Mucosa of gallbladder (tissue), 1 donor: ENCODE data around the gene SEMA4B. TPM values are rescaled to one million over a fixed set of nuclear protein-coding genes. Genes with fewer than 3 reads are reported as not detected.
A peak's percentile ranks its signal among the peaks of the same experiment; 100 is the strongest.

ENCODE experiments used
- DNase-seq: peaks from one replicate; pipeline ENCODE4 v3.0.0-alpha.2; 2020; ENCODE audit warnings: low spot score
- total RNA-seq: library from RNA; stranded (reverse); gene quantifications from one replicate; pipeline ENCODE4 v1.2.1, GENCODE V29; 2021
- donor health status: DM: no; HTN: no; CAD: no.

SEMA4B gene
- total RNA-seq, 1 donor from 2014 or later: 79.7 TPM

DNA sequence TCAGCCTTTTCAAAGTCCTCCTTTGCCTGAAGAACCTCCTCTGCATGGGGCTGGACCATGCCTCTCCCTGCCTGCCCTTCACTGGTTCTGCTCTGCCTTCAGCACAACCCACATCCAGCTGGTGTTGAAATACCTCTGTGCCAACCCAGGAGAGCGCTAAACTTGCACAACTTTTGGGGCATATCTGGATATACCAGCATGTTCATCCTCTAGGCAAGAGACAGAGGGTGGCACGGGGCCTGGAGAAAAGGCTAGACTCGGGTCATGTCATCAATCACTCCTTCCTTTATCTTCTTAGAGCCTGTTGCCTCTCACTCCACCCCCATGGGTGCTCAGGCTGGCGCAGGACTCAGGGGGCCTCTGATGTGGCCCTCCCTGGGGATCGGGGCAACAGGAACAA is 4.8 kb downstream of the SEMA4B start:
- DNase-seq: no peak

DNA sequence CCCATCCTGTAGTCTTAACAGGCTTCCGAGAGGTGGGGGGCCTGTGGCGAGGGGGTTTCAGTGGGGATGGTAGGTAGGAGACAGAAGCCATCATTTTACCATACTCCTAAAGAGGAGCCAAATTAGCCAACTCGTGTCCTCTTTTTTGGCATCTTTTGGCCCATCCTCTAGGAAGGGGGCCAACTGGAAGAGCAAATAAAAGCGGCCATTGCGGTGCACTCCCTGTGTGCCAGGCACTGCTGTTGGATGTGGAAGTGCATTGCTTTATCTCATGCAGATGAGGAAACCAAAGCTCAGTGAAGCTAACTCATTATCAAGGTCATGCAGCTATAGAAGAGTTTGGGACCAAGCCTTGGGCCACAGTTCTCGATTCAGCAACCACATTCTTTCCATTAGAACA is 6.1 kb downstream of the SEMA4B start:
- no peak for DNase-seq

DNA sequence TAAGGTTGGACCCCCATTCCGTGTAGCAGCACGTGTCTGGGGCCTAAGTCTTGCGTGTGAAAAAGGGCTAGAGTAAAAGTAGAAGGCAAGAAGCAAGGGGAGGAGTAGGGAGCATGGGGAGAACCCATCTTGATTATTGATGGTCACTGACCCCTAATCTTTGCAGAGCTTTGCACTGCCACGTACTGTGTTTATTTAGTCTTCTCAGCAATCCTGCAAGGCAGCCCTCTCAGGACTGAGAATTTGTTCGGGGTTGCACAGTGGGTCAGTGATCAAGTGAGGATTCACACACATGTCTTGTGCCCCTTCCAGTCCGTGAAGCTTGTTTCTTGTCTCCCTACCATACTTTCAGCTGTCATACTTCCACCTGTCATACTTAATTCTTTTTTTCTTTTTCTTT is 7.2 kb downstream of the SEMA4B start:
- DNase-seq: no peak

DNA sequence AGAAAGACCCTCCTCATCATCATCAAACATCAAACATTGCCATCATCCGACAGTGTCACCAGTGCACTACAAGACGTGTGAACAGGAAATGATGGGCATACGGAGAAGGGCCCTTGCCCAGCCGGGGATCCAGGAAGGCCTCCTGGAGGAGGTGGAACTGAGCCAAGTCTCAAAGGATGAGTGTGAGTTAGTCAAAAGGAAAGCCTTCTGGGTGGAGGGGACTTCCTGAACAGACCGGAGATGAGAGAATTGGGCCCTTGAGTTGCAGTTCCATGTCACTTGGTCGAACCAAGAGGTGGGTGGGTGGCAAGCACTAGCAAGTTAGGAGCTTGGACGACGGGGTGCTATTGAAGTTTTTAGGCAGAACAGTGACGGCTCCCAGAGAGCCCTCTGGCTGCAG is 8.5 kb downstream of the SEMA4B start:
- no peak for DNase-seq

DNA sequence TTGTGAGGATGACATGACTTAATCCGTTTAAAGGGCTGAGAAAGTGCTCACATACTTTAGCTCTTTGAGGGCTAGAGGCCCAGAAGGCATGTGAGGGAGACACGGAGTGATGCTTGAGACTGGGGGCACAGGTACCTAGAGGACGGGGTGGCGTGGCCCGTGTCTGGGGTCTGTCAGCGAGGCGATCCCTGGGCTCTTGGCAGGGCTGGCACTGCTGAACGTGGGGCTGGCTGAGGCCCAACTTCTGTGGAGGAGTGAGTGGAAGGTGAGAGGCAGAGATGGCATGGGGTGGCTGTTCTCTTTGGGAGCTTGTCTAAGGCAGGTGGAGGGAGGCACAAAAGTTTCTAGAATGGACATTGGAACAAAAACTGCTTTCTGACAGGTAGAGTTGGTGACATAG is 9.5 kb downstream of the SEMA4B start:
- DNase-seq: no peak

DNA sequence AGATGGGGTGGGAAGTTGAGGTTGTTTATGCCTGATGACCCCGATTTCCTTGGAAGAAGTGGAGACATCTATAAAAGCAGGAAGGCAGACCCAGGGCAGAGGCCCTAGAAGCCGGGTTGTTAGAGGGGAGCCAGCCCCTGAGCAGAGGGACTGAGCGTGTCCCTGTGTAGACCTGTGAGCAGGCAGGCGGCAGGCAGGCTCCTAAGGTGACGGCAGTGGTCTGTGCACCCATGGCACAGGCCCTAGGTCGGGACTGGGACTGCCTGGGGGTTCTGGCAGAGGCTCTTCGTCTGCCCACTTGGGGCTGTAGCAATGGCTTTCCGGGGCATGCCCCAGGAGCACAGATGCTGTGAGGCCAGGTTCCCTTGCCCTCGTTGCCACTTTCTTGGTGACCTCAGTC is 9.9 kb downstream of the SEMA4B start:
- DNase-seq: no peak

DNA sequence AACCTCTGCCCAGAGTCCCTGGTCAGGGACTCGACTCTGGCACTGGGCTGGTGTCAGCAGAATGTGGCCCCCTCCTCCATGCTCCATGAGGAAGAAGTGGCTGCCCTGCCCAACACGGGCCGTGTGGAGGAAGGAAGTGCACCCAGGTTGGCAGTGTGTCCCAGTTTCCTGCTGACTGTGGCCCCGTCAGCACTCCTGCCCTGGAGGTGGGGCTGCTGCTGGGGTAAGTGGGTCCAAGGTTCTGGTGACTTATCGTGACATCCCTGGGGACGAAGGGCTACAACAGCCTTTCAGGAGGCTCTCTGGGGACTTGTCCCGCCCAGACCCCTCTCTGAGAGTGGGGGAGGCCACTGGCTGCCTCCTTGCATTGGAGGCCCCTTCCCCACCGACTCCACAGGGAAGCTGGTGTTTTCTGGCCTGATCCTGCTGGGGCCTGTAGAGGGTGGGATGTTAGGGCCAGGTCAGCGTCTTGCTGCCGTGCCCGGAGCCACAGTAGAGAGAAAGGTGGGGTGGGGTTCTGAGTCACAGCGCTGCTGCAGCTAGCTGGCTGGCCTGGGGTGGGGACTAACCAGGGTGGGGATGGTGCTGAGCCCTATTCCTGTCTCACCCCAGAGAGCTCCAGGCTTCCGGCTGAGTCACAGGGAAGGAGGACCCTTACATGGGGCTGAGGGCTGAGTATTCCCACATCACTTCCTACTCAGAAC is 10.5 kb downstream of the SEMA4B start:
- DNase-seq: peak; percentile 64

DNA sequence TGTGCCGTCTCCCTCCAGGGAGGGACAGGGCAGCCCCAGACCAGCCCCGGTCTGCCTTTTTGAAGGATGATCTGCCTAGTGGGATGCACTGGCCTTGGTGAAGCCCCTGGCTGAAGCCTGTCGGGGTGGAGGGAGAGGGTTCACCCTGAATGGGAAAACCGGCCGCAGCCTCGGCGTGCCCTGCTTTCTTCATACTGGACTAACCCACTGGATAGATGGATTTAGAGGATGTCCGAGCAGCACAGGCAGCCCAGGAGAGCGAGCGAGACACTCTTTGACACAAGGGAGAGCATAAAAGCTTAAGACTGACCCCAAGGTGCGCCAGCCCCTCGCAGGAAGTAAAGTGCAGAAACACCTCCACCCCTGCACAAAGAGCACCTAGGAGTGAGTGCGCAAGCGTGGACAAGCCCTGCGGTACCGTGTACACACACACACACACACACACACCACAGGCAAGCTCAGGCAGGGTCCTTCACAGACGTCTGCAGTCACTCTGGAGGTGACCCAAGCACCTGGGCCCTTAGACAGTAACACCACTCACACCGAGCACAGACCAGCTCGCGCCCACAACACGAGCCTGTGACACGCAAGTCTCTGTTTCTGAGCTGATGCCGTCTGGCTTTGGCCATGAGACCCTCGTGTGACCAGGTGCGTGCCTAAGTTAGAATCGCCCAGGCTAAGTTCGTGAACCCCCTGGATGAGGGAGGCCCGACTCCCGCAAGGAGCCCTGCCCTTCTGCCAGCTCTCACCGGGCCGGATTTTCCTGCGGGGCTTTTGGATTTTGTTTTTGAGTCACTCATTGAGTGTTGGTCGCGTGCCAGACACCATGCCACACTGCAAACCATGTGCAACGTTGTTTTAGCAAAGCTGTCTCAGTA is 11.3 kb downstream of the SEMA4B start:
- DNase-seq: no peak

DNA sequence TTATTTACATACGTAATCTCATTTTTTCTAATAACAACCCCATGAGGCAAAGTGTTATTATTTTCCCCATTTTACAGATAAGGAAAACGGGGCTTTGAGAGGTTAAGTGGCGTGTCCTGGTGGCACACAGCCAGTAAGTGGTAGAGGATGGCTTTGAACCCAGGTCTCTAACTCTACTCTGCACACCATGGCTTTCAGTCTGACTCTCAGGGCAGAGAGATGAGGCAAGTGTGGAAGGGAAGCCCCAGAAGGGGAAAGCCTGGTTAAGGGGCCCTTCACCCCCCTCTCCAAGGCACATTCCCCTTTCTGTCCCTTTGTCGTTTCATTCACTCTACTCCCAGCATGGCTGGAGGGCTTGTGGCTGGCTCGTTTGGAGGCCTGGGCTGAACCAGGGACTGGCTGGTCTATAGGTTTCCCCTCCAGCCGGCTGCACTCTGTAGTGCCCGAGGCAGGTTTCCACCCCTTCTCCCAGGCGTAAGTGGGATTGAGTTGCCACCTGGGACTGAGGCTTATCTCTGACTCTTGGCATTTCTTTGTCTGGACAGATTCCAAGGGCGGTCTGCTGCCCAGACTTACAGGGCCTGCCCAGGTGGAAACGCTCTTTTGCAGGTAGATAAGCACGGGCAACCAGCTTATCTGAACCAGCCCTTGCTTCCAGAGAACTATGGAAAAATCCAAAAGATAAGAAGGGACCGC is 12.1 kb downstream of the SEMA4B start:
- DNase-seq: peak; percentile 70

DNA sequence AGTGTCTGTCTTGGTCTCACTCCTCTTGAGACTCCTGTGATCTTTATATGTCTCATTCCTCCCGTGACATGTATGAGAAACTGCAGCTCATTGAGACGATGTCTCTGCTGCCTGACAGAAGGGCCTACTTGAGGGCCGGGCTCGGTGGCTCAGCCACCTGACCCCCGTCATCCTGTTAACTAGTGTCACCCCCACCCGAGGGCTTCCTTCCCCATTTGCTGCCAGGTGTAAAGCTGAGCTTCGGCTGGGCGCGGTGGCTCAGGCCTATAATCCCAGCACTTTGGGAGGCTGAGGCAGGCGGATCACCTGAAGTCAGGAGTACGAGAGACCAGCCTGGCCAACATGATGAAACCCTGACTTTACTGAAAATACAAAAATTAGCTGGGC is 12.7 kb downstream of the SEMA4B start:
- no peak for DNase-seq

DNA sequence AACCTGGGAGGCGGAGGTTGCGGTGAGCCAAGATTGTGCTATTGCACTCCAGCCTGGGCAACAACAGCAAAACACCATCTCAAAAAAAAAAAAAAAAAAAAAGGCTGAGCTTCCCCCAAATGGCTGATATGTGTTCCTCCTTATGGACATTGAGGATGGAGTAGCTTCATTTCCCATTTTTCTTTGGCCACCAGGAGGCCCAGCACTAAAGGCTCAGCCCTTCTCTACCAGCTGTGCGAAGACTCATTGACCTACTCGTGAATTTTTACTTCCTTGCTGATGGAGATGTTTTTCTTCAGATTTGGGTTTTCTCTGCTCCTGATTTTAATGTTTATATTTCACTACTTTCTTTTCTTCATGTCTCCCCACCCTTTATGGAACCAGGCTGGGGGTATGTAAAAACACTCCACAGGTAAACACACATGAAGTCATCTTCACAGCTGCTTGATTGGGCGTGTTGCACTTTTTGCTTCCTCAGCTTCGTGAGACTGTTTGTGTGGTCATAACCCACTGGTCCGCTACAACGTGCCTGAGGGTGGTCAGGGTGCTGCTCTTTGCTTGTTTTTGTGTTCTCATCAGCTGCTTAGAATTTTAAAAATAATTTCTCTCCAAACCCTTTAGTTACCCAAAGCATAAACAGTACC is 13.5 kb downstream of the SEMA4B start:
- no peak for DNase-seq

DNA sequence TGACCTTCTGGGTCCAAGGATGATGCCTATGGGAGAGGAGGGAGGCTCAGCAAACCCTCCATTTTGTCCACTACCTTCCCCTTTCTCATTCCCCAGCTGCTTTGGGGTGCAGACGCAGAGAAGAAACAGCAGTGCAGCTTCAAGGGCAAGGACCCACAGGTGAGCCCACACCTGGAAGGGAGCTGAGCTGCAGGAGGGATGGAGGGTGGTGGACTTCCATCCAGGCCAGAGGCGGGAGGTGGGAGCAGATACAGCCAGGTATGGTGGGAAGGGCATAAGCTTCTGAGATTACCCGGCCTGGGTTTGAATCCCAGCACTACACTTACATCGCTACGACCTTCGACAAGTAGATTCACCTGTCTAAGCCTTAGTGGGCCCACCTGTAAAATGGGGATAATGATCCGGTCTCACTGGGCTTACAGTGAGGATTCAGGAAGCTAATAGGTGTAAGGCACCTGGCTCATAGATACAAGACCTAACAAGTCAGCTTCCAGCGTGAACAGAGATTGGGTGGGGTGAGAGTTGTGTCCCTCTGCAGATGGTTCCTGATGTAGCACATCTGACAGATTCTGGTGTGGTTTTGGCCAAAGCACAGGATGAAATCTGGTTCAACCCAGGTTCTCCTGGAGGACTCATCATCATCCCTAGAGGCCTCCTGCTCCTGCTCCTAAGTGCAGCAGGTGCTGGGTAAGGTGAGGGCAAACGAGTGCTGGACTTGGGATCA is 16.7 kb downstream of the SEMA4B start:
- DNase-seq: no peak

DNA sequence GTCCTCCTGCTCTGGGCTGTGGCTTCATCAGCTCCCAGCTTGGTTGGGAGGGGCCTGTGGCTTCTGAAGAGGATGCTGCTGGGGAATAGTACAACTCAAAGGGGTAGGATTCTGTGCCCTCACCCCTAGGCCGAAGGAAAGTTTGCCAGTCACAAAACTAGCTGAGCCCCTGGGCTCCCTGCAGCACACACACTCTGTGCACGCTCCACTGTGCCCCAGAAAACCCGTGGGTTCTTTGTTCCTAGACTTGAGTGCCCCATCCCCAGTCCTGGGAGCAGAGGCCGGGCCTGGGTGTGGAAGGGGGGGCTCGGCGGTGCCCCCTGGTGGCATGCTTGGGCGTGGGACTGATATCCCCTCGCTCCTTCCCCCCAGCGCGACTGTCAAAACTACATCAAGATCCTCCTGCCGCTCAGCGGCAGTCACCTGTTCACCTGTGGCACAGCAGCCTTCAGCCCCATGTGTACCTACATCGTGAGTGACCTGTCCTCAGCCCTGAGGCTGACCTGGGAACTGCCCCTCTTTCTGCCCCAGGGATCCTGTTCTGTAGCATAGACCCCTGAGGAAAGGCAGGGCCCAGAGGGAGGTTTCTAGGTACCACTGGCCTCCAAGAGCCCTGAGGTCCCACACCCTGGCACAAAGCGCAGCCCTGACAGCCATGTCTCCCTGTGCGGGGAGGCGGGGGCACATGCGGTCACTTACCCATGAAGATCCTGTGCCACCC is 18.5 kb downstream of the SEMA4B start:
- DNase-seq: no peak

DNA sequence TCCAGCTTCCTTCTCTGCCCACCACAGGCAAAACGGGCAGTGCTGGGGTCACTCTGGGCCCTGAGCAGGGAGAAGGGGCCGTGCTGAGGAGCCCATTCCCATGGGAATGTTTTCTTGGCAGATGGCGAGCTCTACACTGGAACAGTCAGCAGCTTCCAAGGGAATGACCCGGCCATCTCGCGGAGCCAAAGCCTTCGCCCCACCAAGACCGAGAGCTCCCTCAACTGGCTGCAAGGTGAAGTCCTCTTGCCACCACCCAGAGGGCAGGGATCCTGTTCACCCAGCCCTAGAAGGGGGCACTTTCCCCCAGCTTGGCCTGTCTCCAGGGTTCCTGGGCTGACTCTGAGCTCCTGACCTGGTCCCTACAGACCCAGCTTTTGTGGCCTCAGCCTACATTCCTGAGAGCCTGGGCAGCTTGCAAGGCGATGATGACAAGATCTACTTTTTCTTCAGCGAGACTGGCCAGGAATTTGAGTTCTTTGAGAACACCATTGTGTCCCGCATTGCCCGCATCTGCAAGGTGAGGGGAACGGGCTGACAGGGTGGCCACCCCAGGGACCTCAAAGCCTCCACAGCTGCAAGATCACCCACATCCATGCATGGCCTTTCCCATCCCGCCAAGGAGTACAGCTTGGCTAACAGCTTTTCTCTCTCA is 20.2 kb downstream of the SEMA4B start:
- peak; percentile 75 for DNase-seq

DNA sequence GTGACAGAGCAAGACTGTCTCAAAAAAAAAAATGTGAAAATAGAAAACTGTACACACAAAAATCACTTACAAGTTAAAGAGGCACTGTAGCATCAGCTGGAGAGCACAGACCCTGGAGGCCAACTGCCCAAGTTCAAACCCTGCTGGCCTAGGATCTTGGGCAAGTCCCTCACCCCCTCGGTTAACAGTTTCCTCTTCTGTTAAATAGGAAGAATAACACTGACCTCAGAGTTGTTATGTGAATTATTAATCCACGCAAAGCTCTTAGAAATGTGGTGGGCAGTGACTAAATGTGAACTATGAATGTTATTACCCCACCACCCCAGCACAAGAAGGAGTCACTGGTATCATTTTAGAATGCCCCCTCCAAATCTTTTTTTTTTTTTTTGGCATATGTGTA is 21.4 kb downstream of the SEMA4B start:
- no peak for DNase-seq

DNA sequence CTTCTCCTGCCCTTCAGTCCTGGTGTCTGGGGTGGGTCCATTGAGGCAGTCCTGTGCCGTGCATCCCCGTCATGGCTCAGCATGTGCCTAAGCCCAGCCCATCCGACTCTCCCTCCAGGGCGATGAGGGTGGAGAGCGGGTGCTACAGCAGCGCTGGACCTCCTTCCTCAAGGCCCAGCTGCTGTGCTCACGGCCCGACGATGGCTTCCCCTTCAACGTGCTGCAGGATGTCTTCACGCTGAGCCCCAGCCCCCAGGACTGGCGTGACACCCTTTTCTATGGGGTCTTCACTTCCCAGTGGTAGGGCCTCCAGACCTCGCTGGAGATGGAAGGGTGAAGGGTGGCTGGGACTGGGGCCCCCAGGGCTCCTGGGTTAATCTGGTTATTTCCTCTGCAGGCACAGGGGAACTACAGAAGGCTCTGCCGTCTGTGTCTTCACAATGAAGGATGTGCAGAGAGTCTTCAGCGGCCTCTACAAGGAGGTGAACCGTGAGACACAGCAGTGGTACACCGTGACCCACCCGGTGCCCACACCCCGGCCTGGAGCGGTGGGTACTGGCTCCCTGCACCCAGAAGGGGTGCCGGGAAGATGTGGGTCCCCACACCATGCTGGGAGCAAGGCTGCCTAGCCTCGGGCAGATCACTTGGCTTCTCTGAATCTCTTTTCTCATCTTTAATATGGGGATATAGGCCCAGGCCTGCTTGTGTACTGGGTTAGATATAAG is 22.5 kb downstream of the SEMA4B start:
- DNase-seq: no peak

DNA sequence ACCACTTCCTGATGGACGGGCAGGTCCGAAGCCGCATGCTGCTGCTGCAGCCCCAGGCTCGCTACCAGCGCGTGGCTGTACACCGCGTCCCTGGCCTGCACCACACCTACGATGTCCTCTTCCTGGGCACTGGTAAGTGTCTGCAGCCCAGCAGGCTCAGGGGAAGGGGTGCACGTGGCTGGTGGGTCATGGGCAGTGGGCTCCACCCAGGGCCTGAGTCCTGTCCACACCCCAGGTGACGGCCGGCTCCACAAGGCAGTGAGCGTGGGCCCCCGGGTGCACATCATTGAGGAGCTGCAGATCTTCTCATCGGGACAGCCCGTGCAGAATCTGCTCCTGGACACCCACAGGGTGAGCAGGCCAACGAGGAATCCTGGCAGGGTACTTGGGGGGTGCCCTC is 23.9 kb downstream of the SEMA4B start:
- DNase-seq: no peak

DNA sequence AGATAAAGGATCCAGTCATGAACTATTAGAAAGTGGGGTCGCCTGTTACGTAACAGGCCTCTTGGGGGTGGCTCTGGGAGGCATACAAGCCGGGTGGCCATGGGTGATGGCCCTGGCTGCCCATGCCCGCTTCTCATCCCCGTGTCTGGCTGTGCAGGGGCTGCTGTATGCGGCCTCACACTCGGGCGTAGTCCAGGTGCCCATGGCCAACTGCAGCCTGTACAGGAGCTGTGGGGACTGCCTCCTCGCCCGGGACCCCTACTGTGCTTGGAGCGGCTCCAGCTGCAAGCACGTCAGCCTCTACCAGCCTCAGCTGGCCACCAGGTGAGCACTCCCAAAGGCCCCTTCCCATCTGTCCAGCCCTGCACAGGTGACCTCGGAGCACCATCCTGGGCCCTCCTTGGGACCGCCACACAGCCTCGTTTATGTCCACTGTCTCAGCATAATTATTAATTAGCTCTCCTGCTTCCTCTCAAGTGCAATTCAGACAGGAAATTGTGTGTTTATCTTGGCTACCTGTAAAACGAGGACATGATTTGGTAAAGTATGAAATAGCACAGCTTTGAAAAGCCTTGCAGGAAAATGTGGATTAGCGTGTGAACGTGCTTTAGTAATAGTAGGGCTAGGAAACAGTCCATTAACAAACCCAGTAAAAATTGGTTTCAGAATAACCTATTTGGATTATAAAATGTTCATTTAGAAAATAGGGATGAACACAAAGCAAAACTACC is 24.5 kb downstream of the SEMA4B start:
- DNase-seq: no peak

DNA sequence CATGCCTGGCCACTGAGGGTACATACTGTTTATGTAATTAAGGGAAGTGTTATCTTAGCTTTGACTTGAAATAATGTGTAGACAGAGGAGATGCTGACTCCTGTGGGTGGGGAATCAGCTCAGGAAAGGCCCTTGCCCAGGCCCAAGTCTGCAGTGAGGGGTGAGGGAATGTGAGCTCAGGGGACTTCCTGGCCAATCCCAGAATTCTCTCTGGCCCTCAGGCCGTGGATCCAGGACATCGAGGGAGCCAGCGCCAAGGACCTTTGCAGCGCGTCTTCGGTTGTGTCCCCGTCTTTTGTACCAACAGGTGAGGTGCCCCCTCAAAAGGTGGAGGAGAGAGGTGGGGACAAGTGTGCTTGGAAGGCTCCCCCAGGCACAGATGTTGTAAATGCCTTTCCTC is 26.2 kb downstream of the SEMA4B start:
- no peak for DNase-seq
